ENCODE measurements around the gene MIA2. TPM values are rescaled to one million over a fixed set of nuclear protein-coding genes. Genes with fewer than 3 reads are reported as not detected.
"Not testable (repeated sequence)": the region's sequence is repeated elsewhere in the genome, so short reads cannot be mapped to it uniquely, and the experiment has no call there.

Gene MIA2
- total and polyA plus RNA-seq, 2 donors = 13.5 to 34.9 TPM

DNA sequence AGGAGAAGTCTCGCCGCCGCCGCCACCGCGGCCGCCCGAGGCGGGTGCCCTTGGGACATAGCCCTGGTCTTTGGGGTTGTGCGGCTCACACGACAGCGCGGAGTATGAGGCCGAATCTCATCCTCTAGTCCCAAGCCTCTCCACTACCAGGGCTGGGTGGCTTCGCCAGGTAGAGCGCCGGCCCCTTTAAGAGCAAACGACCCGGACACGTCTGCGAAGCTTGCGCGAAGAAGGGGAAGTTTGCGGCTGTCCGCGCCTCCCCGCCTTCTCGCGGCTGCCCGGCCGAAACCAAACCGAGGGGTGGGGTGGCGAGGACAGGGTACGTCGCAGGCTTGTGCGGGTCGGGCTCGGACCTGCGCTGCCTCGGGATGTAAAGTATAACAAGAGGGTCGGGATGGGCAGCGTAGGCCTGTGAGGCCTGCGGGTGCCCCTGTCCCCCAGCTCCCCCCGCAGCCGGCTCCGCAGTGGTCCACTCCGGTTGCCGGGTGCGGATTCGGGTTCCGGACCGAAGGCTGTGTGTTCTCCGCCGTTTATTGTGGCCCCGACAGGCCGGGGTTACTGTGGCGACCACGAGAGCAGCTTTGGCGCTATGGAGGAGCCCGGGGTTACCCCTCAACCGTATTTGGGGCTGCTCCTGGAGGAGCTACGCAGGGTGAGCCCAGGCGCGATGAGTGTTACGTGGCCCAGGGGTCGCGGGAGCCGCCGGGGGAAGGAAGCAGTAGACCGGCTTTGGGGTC, 33.3 kb downstream of the MIA2 start:
- under 1% methylated on average over 70 of the region's 70 CpGs for WGBS
- peak; percentile 61 for DNase-seq (ENCODE audit: extremely low spot score)
- no peaks in the 10 kb centered on the region for H3K36me3 ChIP-seq (ENCODE audit: insufficient read depth)
- no peaks in the 10 kb centered on the region for H3K4me1 ChIP-seq (ENCODE audit: insufficient read depth)
- H3K4me3 ChIP-seq (ENCODE audit: low read depth, low read length) = peak overlapping the region; percentile 89
- H3K27ac ChIP-seq (ENCODE audit: low read depth) = peak overlapping the region; percentile 99

DNA sequence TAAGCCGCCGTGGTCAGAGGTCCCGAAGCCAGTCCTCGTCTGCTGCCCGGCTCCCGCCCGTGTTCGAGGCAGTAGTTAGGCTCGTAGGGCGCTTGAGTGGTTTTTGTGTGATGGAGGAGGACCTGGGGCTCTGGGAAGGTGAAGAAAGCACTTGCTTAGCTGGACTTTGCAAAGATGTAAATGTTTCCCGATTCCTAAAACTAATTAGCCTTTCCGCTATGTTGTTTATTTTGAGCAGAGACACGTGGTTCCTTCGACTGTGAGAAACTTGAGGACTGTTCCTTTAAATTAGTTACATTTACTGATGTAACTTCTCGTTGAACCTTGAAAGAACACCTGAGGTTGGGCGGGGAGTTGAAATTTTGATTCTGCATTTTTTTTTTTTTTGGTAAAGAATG, 33.9 kb downstream of the MIA2 start:
- H3K27ac ChIP-seq (ENCODE audit: low read depth) = peak overlapping the region; percentile 99
- no peaks in the 10 kb centered on the region for H3K4me1 ChIP-seq (ENCODE audit: insufficient read depth)
- WGBS = 1% methylated on average over 16 of the region's 16 CpGs
- peak; percentile 8 for DNase-seq (ENCODE audit: extremely low spot score)
- H3K36me3 ChIP-seq (ENCODE audit: insufficient read depth) = no peaks in the 10 kb centered on the region
- H3K4me3 ChIP-seq (ENCODE audit: low read depth, low read length) = peak overlapping the region; percentile 89

DNA sequence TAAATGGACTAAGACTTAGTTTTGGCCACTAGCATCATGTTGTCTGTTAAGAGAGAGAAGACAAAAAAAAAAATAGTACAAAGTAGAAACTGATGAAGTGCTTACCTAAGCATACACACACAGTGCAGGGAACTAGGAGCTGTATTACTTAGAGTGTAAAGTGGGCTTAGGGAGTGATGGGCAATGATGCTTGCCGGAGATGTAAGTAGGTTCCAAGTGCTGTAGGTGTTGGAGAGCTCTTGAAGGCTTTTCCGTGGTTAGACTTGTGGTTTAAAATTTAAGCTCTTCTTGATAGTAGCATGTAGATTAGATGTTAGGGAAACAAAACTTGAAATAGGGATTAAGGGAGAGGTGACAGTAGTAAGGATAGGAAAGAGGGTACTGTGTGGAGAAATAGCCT, 34.7 kb downstream of the MIA2 start:
- DNase-seq (ENCODE audit: extremely low spot score) = no peak
- 28% methylated on average over 2 of the region's 2 CpGs for WGBS
- Histone ChIP-seq H3K27ac (ENCODE audit: low read depth) (no peak overlapping the region), H3K4me1 (ENCODE audit: insufficient read depth) (no peaks in the 10 kb centered on the region), H3K36me3 (ENCODE audit: insufficient read depth) (no peaks in the 10 kb centered on the region), H3K4me3 (ENCODE audit: low read depth, low read length) (no peak overlapping the region)

DNA sequence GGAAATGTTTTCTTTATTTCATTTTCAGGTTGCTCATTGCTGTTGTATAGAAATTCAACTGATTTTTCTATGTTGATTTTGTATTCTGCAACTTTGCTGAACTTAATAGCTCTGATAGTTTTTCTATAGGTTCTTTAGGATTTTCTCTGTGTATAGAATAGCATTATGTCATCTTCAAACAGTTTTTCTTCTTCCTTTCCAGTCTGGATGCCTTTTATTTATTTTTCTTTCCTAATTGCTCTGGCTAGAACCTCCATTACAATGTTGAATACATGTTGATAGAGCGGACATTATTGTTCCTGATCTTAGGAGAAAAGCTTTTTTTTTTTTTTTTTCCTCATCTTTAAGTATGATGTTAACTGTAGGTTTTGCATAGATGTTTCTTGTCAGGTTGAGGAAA, 39.2 kb downstream of the MIA2 start:
- WGBS = 98% methylated on average over 1 of the region's 1 CpG

DNA sequence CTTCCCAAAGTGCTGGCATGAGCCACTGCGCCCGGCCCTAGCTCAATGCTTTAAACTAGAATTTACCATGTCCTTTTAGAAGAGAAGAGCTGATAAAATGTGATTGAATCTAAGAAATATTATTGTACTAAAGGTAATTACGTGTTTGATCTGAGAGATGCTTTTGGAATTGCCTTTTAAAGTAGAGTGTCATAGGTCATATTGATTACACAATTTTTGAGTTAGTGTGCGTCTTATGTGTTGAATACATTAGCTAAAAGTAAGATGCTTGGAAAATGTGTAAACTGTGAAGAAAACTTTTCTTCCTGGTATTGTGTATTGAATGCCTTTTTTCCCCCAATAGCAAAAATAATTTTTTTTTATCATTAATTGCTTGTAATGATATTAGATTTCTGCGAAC, 41.7 kb downstream of the MIA2 start:
- Histone ChIP-seq H3K36me3 (ENCODE audit: insufficient read depth) (no peaks in the 10 kb centered on the region), H3K4me1 (ENCODE audit: insufficient read depth) (no peaks in the 10 kb centered on the region), H3K27ac (ENCODE audit: low read depth) (no peak overlapping the region), H3K4me3 (ENCODE audit: low read depth, low read length) (no peak overlapping the region)
- 93% methylated on average over 5 of the region's 5 CpGs for WGBS
- DNase-seq (ENCODE audit: extremely low spot score) = no peak

More for the DNA sequence above, 39.2 kb downstream of the MIA2 start:
- Histone ChIP-seq H3K27ac (ENCODE audit: low read depth) (no peak overlapping the region), H3K4me3 (ENCODE audit: low read depth, low read length) (no peak overlapping the region), H3K4me1 (ENCODE audit: insufficient read depth) (no peaks in the 10 kb centered on the region), H3K36me3 (ENCODE audit: insufficient read depth) (no peaks in the 10 kb centered on the region)
- no peak for DNase-seq (ENCODE audit: extremely low spot score)

DNA sequence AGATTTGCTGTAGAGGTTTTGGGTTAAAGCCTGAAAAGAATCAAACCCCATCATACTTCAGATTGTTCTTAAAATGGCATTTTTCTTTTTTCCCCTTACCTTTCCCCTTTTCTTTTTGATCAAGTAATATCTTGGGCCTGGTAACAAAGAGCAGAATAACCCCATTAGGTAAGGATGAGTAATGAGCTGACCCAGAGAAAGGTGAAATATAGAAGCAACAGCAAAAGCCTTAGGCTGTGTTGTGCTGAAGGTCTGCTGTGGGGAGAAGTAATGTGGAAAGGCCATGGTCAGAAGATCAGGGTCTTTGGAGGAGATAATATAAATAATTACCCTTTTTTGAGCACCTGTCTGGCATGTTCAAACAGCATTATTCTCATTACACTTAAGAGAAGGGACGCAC, 42.3 kb downstream of the MIA2 start:
- WGBS = 98% methylated on average over 1 of the region's 1 CpG
- no peaks in the 10 kb centered on the region for H3K4me1 ChIP-seq (ENCODE audit: insufficient read depth)
- H3K27ac ChIP-seq (ENCODE audit: low read depth) = no peak overlapping the region
- no peak for DNase-seq (ENCODE audit: extremely low spot score)
- H3K4me3 ChIP-seq (ENCODE audit: low read depth, low read length) = no peak overlapping the region
- H3K36me3 ChIP-seq (ENCODE audit: insufficient read depth) = no peaks in the 10 kb centered on the region

DNA sequence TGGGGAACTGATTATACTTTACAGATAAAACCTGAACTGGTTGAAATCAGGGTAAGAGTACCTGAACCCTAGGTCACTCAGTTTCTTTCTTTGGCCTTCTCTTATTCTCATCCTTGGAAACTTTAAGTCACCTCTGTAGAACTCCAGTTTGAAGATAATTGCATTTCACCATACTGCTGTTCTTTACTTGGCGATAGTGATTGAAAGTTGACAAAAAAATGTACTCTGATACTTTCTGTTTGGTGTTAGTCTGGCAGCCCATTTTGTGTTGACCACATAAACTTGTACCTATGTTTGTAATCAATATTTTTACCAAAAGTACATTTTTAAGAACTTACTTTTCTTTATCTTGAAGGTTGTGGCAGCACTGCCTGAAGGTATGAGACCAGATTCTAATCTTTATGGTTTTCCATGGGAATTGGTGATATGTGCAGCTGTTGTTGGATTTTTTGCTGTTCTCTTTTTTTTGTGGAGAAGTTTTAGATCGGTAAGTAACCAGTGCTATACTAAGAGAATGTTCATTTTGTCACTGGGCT, 42.9 kb downstream of the MIA2 start:
- no peak overlapping the region for H3K4me3 ChIP-seq (ENCODE audit: low read depth, low read length)
- 89% methylated on average over 2 of the region's 2 CpGs for WGBS
- H3K27ac ChIP-seq (ENCODE audit: low read depth) = no peak overlapping the region
- no peak for DNase-seq (ENCODE audit: extremely low spot score)
- H3K36me3 ChIP-seq (ENCODE audit: insufficient read depth) = no peaks in the 10 kb centered on the region
- no peaks in the 10 kb centered on the region for H3K4me1 ChIP-seq (ENCODE audit: insufficient read depth)

DNA sequence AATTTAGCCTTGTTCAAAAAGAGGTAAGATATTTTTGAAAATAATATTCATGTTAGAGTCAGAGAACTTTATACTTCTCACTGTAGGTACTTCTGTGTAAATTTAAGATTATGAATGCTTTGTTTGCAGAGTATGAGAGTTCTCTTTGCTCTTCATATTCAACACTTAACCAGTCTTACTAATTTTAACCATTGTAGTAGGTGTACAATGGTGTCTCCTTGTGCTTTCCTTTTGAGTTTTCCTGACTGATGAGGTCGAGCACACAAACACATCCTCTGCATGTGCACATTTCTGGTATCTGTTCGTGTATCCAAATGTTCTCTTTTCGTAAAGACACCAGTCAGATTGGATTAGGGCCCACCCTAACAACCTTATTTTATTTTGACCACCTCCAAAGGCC, 45.8 kb downstream of the MIA2 start:
- no peaks in the 10 kb centered on the region for H3K36me3 ChIP-seq (ENCODE audit: insufficient read depth)
- WGBS = 92% methylated on average over 3 of the region's 3 CpGs
- no peak overlapping the region for H3K4me3 ChIP-seq (ENCODE audit: low read depth, low read length)
- no peak for DNase-seq (ENCODE audit: extremely low spot score)
- H3K4me1 ChIP-seq (ENCODE audit: insufficient read depth) = no peaks in the 10 kb centered on the region
- H3K27ac ChIP-seq (ENCODE audit: low read depth) = no peak overlapping the region

DNA sequence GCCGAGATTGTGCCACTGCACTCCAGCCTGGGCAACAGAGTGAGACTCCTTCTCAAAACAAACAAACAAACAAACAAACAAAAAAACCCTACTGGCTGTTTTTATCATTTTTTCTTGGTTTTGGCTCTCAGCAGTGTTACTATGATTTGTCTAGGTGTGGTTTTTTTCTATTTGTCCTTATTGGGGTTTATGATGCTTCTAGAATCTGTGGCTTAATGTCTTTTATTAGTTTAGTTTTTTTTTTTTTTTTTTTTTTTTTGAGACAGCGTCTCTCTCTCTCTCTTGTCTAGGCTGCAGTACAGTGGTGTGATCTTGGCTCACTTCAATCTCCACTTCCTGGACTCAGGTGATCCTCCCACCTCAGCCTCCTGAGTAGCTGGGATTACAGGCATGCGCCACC, 47.0 kb downstream of the MIA2 start:
- H3K27ac ChIP-seq (ENCODE audit: low read depth); H3K4me3 ChIP-seq (ENCODE audit: low read depth, low read length); DNase-seq (ENCODE audit: extremely low spot score); H3K36me3 ChIP-seq (ENCODE audit: insufficient read depth); H3K4me1 ChIP-seq (ENCODE audit: insufficient read depth): not testable (repeated sequence)
- WGBS = 97% methylated on average over 3 of the region's 3 CpGs

DNA sequence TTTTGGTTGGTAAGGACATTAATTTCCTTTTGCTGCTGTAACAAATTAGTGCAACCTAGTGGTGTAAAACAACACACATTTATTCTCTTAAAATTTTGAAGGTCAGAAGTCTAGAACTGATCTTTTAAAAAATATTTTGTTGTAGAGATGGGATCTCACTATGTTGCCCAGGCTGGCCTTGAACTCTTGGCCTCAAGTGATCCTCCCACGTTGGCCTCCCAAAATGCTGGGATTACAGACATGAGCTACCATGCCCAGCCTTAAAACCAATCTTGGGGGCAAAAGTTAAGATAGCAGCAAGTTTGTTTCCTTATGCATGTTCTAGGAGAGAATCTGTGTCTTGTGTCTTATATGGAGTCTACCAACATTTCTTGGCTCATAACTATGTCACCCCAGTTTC, 55.8 kb downstream of the MIA2 start:
- no peak overlapping the region for H3K4me3 ChIP-seq (ENCODE audit: low read depth, low read length)
- no peak overlapping the region for H3K27ac ChIP-seq (ENCODE audit: low read depth)
- H3K4me1 ChIP-seq (ENCODE audit: insufficient read depth) = no peaks in the 10 kb centered on the region
- peaks cover 3% of the 10 kb centered on the region for H3K36me3 ChIP-seq (ENCODE audit: insufficient read depth)
- 86% methylated on average over 1 of the region's 1 CpG for WGBS
- no peak for DNase-seq (ENCODE audit: extremely low spot score)

DNA sequence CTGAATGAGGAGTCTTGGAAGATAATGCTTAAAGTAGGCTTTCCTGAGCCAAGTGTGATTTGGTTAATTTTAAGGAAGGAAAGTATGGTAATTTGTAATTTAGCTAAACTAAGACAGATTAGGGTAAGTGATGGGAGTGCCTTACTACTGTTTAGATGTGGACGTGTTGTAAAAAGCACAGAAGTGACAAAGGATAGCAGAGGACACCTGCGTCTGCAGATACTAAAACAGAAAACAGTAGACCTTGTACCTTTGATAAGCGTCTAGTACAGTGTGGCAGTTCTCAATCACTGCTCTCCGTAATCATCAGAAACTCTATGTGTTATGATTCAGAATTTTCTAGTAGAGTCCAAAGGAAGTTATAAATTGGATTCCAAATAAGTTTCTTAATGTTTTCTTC, 58.0 kb downstream of the MIA2 start:
- 90% methylated on average over 4 of the region's 4 CpGs for WGBS
- Histone ChIP-seq H3K27ac (ENCODE audit: low read depth) (no peak overlapping the region), H3K36me3 (ENCODE audit: insufficient read depth) (peaks cover 9% of the 10 kb centered on the region), H3K4me3 (ENCODE audit: low read depth, low read length) (no peak overlapping the region), H3K4me1 (ENCODE audit: insufficient read depth) (no peaks in the 10 kb centered on the region)
- DNase-seq (ENCODE audit: extremely low spot score) = no peak

DNA sequence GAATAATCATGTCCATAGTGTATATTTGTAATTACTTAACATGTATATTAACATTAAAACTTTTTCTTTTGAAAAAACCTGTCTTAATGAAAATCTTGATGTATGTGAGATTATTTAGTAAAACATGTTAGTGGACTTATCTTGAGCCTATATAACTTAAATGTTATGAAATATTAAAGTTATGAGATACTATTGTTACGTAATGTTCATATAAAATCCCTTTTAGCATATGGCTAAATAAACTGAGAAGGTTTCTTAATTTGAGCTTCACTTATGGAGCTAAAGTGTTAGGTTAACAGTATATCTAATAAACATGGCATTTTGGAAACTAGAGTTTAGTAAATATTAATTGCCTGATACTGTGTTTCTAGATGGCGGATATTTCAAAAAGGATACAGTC, 59.9 kb downstream of the MIA2 start:
- 98% methylated on average over 2 of the region's 2 CpGs for WGBS
- no peak for DNase-seq (ENCODE audit: extremely low spot score)
- Histone ChIP-seq H3K36me3 (ENCODE audit: insufficient read depth) (peaks cover 12% of the 10 kb centered on the region), H3K4me3 (ENCODE audit: low read depth, low read length) (no peak overlapping the region), H3K27ac (ENCODE audit: low read depth) (no peak overlapping the region), H3K4me1 (ENCODE audit: insufficient read depth) (no peaks in the 10 kb centered on the region)

DNA sequence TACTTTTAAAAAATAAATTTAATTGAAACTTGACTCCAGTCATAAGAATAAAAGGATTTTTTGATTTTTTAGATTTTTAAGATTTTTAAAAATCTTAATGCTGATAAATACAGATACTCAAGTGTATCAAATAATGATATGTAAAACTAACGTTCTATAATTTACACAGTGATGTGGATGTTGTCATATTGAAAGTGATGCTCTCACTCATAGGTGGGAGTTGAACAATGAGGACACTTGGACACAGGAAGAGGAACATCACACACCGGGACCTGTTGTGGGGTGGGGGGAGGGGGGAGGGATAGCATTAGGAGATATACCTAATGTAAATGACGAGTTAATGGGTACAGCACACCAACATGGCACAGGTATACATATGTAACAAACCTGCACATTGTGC, 66.7 kb downstream of the MIA2 start:
- H3K4me3 ChIP-seq (ENCODE audit: low read depth, low read length); H3K36me3 ChIP-seq (ENCODE audit: insufficient read depth); H3K4me1 ChIP-seq (ENCODE audit: insufficient read depth): not testable (repeated sequence)

DNA sequence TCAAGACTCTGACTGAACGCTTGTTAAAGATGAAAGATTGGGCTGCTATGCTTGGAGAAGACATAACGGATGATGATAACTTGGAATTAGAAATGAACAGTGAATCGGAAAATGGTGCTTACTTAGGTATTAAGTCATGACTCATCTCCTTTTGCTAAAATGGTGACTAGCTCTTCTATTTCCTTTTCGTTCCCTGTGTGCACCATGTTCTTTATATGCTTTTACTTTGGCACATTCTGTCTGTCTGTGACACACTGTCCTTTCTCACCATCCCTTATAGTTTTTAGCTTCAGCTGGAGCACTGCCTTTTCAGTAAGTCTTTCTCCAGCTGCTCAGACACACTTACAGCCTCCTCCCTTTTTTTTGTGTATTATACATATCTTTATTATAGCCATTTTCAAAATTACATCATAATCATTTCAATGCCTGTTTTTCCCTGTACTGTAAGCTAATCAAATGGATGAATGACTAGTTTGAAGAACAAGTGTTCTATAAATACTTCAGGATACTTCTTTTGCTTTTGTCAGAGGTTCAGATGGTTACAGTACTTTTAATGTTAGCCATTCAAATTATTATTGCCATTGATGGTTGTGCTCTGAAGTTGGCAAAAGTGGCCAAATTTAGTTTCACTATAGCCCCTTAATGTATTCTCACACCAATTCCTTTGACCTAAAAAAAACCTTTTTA, 68.6 kb downstream of the MIA2 start:
- Histone ChIP-seq H3K4me1 (ENCODE audit: insufficient read depth) (no peaks in the 10 kb centered on the region), H3K27ac (ENCODE audit: low read depth) (no peak overlapping the region), H3K4me3 (ENCODE audit: low read depth, low read length) (no peak overlapping the region), H3K36me3 (ENCODE audit: insufficient read depth) (peaks cover 6% of the 10 kb centered on the region)
- 78% methylated on average over 4 of the region's 4 CpGs for WGBS
- DNase-seq (ENCODE audit: extremely low spot score) = no peak

More for the DNA sequence above, 66.7 kb downstream of the MIA2 start:
- WGBS = 89% methylated on average over 3 of the region's 3 CpGs
- not testable (repeated sequence) for DNase-seq (ENCODE audit: extremely low spot score); H3K27ac ChIP-seq (ENCODE audit: low read depth)
